DLD1 (cell line): ENCODE measurements around the gene RERE.

Experiments used
- in situ Hi-C: cut with HindIII; loops from 2 replicates; pipeline ENCODE4 v1.10.0; 2017; ENCODE audit warnings: low sequenced_read_pairs

The RERE gene

DNA sequence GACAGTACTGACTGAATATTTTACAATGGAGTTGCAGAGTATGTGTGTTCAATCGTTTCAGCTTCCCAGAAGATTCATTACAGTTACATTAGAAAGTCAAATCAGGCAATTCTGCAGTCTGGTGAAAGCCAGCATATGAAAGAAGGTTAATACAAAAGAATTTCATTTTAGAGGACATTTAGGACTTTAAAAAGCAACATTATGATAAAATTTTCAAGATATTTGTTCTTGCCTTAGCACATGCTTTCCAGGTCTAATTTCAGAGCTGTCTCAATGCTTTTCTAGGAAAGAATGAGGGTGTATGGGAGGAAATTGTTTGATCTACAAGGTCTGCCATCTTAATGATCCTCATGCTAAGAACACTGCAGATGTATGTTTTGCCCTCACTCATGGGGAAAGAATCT, 63.2 kb downstream of the RERE start:
- in situ Hi-C loops: no loop called here

DNA sequence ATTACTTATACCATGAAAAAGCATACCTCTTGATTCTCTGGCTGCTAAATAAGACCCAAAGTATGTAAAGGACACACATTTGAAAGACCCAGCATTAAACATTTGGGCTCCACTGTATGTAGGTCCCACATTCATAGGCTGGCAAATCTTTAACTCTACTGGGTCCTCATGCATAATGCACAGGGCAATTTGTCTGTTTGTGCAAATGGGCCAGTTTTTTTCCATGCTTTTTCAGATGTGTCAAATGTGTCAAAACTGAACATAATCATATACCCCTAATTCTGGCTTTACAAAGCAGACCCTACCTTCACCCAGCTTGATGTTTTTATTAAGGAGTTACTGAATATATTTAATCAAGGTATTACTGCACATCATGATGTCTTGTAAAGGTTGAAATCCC, 63.7 kb downstream of the RERE start:
- in situ Hi-C loops: no loop called here

DNA sequence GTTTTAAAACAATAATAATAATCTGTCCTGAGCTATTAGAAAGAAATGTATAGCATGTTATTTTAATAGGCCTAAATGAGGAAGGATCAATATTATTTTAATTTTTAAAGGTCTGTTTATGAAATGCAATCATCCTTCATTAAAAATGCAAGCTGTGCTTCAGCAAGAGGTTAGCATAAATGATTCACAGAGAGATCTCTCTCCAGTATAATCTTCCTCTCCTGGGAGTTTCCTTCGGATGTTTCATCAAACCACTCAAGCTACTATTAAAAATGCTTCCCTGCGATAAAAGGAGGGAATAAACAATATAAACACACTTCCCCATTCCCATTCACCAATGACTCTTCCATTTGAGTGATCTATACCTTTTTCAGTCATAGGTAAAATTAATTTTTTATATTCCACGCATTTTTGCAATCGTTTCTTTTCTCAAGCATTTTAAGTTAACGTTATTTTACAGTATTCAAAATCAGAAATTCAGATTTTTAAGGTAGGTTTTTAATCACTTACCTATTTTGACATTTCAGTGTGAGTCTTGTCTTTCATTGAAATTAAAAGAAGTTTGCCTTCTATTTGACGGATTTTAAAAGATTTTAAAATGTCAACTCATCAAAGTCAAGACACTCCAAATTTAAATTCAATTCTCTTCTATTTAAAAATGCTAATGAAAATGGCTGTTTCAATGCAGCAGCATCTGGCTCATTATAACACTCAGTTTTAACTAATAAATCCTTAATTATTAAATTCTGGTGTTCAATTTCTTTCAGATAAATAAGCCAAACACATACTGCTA, 64.3 kb downstream of the RERE start:
- in situ Hi-C loops: no loop called here

DNA sequence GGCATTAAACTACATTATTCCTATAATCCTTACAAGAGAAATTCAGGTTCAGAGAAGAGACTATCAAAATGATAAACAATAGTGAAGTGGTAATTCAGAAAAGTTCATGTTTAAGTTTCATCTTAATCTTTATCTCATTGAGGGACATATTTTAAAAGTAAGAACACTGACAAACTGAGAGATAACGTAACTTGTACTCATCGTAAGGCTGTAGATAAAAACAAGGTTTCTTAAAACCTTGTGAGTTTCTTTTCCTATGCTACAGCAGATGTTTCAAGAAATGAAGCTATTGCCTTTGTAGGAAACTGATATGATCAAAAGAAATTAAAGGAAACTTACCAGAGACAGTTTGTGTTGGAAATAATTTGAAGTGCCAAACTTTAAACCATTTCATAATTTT, 65.0 kb downstream of the RERE start:
- in situ Hi-C loops: no loop called here

DNA sequence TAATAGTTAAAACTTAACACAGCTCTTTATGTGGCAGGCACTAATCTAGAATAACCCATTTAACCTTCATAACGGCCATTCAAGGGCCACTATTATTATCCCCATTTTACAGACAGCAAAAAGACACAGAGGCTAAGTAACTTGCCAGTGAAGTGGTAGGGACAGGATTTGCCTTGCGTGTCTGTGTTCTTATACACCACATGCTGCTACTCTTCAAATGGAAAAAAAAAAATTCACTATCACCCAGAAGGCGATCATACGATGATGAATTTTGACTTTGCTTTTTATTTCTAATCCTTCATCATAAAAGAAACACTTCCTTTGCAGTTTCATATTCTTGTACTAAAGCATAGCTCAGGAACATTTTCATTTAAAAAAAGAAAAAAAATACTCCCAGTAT, 65.5 kb downstream of the RERE start:
- in situ Hi-C loops: no loop called here

DNA sequence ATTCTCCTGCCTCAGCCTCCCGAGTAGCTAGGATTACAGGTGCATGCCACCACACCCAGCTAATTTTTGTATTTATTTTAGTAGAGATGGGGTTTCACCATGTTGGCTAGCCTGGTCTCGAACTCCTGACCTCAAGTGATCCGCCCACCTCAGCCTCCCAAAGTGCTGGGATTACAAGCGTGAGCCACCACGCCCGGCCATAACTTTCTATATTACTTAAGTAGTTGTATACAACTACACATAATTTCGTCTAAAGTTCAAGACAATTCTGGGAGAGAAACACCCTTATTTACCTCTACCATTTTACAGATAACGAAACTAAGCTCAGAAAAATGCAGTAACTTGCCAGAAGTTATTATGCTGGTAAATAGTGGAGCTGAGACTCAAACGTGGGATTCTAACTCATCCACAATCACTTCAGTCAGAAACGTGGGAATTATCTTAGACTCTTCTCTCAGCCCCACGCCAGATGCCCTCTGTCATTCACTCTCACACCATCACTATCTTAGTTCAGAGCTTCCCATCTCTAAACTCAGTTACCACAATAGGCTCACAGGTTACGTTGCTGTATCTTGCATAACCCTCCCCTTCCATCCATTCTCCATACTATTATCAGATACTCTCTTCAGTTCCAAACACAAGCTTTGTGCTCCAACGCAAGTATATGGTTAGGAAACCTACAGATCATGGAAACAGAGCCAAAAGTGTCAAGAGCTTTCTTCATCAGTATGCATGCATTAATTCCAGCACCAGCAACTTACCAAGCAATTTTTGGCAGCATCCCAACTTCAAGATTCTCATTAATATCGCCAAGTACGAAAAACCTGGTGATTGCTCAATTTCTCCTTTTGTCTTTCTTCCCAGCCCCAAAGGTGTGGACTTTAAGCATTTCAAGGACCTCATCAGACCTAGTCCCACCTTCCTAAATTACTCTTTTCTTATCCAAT, 69.3 kb downstream of the RERE start:
- in situ Hi-C loops: loop anchor here (25.0 kb wide), 1 partner anchor 186 kb away; no protein-coding TSS in a partner anchor

DNA sequence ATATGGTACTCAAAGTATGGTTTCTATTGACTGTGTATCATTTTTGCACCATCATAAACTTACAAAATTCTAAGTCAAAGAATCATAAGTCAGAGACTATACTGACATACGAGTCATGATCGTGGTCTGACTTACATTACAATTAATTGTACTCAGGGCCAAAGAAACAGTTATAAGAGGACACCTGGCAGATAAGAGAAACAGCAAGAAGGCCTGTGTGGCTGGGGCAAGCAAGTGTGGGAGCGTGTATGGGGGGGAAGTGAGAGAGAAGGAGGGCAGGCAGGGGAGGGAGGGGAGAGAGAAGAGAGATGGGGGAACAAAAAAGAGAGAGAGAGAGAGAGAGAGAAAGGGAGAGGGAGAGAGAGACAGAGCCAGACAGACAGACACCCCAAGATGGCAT, 70.9 kb downstream of the RERE start:
- in situ Hi-C loops: loop anchor here (25.0 kb wide), 1 partner anchor 184 kb away; no protein-coding TSS in a partner anchor

DNA sequence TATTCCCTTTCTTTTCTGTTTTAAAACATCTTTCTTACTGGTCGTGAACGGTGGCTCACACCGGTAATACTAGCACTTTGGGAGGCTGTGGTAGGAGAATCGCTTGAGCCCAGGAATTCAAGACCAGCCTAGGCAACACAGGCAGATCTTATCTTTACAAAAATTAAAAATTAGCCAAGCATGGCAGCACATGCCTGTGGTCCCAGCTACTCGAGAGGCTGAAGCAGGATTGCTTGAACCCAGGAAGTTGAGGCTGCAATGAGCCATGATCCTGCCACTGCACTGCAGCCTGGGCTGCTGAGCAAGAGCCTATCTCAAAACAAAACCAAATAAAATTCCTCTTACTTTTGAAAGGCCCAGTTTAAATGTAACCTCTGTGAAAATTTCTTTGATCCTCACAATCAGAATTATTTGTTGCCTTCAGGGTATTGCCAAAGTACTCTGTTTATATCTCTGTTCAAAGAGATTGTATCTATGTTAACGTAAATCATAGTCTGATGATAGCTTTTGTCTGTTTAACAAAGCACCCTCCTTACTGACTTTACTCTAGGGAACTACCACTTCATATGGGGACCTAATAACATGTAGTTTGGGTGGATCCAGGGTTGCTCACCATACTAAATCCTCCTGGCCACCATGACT, 71.6 kb downstream of the RERE start:
- in situ Hi-C loops: loop anchor here (25.0 kb wide), 1 partner anchor 184 kb away; no protein-coding TSS in a partner anchor

DNA sequence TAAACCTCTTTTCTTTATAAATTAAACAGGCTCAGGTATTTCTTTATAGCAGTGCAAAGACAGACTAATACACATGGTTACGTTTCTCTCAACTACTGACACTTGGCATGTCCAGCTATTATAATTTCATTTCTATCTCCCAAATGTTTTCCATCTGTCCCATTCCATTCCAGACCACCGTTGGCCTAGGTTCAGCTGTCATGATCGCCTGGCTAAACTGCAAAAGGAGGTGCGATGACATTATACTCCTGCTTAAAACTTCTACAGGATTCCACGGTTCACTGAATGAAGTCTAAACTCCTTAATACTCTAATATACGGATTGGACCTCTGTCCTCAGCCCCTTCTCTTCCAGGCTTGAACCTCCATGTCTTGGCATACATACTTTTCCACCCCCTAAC, 72.1 kb downstream of the RERE start:
- in situ Hi-C loops: loop anchor here (25.0 kb wide), 1 partner anchor 183 kb away; no protein-coding TSS in a partner anchor

DNA sequence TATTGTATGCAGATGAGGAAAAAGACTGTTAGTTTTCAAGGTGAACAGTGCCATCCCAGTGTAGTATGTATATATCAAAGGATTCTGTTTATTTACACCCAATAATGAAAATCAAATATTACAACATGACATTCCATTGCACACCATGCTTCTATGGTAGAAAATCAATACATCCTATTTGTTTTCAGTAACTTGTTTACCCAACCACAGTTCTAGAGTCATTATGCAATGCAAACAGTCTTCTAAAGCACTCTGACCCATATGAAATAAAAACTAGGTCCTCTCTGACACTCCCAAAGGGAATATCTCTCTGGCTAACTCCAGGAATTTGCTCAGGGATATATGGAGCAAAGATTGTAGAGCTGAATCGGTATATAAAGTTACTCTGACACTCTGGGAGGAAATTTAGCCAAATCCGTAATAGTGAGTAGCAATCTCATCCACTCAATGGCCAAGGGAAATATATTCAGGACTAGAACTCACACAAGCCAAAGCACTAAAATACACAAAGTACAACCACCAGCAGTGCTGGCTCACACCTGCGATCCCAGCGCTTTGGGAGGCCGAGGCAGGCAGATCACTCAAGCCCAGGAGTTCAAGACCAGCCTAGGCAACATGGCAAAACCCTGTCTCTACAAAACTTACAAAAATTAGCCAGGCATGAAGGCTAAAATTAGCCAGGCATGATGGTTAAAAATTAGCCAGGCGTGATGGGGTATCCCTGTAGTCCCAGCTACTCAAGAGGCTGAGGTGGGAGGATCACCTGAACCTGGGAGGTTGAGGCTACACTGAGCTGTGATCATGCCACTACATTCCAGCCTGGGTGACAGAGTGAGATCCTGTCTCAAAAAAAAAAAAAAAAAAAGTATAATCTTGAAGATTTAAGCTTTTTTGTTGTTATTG, 75.2 kb downstream of the RERE start:
- in situ Hi-C loops: loop anchor here (25.0 kb wide), 1 partner anchor 180 kb away; no protein-coding TSS in a partner anchor

DNA sequence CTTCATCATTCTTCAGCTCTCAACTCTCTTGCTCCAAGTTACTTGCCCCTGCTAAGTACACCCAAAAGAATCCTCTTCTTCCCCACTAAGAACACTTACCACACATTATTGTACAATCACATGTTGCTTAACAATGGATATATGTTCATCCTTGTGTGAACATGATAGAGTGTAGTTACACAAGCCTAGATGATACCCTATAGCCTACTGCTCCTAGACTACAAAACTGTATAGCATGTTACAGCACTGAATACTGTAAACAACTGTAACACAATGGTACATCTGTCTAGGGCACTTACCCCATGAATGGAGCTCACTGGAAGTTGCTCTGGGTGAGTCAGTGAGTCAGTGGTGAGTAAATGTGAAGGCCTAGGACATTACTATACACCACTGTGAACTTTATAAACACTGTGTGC, 77.4 kb downstream of the RERE start:
- in situ Hi-C loops: loop anchor here (25.0 kb wide), 1 partner anchor 178 kb away; no protein-coding TSS in a partner anchor

DNA sequence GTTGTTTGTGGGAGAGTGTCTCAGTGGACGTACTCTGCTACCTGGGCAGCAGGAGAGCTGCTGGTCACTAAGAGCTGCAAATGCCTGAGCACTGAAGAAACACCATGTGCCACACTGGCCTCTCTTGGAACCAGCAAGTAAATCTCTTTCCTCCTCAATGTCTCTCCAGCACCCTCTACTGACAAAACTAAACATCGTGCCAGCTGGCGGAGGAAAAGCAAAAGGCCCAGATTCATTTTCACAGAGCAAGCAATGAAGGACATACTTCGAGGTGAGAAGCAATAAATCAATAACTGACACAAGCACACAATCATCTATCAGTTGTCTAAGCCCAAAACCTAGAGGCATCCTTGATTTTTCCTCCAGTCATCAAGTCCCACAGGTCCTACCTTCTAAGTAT, 78.1 kb downstream of the RERE start:
- in situ Hi-C loops: loop anchor here (25.0 kb wide), 1 partner anchor 177 kb away; no protein-coding TSS in a partner anchor

DNA sequence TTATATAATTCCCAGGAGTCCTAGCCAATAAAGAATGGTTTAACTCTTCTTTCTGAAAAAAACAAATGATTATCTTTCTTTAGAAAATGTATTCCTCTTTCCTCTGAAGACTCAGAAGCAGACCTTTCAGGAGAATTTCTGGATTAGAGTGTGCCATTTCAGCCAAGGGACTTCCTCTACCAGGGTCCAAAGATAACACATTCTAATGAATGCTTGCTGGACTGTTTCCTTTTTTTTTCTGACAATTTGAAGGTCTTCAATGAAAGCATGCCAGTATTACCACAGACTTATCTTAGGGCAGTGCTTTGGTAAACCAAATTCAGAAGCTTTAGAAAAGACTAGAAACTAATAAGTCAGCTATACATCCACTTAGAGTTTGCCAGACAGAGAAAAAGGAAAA, 80.5 kb downstream of the RERE start:
- in situ Hi-C loops: loop anchor here (25.0 kb wide), 1 partner anchor 175 kb away; no protein-coding TSS in a partner anchor

DNA sequence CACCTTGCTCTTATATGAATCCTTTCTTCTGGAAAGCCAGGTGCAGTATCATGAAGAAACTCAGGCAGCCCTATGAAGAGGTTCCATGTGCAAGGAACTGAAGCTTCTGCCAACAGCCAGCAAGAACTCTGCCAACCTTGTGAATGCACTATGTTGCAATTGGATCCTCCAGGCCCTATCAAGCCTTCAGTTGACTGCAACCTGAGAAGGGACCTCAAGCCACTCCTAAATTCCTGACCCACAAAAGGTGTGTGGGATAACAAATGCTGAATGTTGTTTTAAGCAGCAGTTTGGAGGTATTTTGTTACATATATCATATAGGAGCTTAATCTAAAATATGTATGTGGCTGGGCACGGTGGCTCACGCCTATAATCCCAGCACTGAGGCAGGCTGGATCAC, 84.0 kb downstream of the RERE start:
- in situ Hi-C loops: loop anchor here (25.0 kb wide), 1 partner anchor 171 kb away; no protein-coding TSS in a partner anchor

DNA sequence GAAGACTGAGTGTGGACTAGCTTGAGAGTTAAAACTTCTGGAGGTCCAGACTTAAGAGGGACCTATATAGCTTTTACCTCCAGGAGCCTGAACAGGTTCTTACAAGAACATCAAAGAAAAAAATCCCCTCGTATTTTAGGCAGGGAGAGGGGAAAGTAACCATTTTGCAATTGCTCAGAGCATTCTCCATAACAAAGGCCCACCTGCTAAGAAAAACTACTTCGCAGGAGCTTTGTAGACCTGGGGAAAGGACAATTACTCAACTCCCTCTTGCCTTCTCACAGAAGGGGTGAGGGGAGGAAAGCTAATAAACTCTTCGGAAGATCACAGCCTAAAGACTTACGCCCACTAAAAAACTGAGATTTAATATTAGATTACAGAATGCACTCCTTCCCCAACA, 86.3 kb downstream of the RERE start:
- in situ Hi-C loops: loop anchor here (25.0 kb wide), 1 partner anchor 169 kb away; no protein-coding TSS in a partner anchor

DNA sequence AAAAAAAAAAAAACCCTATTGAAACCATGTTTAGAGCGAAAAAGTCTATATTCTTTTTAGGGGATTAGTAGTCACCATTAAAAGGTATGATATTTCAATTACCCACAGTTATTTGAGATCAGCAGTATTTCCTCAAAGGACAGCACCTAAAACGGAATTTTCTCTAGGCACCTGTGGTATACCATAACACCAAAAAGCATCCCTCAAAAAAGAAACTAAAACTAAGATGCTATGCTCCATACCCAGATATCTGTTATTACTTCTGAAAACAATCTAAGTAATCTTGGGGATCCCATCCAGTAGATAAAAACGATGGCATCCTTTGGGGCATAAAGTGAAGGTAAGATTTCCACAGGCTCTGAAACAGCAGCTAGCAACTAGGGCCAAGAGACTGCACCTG, 89.0 kb downstream of the RERE start:
- in situ Hi-C loops: loop anchor here (25.0 kb wide), 1 partner anchor 166 kb away; no protein-coding TSS in a partner anchor

DNA sequence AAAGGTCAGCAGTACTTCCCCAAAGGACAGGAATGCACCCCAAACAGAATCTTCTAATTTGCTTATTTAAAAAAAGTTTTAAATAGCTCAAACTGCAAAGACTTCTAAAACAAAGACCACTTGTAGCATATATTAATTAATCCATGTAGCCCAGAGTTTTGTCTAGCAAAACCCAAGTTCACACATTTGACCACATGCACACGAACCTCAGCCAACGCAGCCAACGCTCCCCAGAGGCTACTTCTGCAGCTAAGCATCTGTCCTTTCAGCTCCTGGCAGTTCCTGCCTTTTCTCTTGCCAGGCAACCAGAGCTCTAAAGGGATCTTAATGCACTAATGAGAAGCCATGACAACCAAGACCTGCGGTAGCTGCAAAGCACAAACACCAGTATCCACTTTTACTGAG, 89.6 kb downstream of the RERE start:
- in situ Hi-C loops: loop anchor here (25.0 kb wide), 1 partner anchor 166 kb away; no protein-coding TSS in a partner anchor

DNA sequence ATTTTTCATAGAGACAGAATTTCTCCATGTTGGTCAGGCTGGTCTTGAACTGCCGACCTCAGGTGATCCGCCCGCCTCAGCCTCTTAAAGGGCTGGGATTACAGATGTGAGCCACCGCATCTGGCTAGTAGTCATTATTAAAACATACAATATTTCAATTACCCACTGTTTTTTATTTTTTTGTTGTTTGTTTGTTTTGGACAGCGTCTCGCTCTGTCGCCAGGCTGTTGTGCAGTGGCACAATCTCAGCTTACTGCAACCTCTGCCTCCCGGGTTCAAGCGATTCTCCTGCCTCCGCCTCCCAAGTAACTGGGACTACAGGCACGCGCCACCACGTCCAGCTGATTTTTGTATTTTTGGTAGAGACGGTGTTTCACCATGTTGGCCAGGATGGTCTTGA, 90.1 kb downstream of the RERE start:
- in situ Hi-C loops: loop anchor here (25.0 kb wide), 1 partner anchor 165 kb away; no protein-coding TSS in a partner anchor

DNA sequence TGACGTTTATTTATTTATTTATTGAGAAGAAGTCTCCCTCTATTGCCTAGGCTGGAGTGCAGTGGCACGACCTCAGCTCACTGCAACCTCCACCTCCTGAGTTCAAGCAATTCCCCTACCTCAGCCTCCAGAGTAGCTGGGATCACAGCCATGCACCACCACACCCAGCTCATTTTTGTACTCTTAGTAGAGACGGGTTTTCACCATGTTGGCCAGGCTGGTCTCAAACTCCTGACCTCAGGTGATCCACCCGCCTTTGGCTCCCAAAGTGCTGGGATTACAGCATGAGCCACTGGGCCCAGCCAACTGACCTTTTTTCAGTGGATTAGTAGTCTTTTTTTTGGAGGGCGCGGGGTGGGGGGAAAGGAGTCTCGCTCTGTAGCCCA, 90.6 kb downstream of the RERE start:
- in situ Hi-C loops: loop anchor here (25.0 kb wide), 1 partner anchor 164 kb away; no protein-coding TSS in a partner anchor
